HG03521 (cell line): ENCODE measurements around the gene CHTF8.
"Not testable (repeated sequence)": the region's sequence is repeated elsewhere in the genome, so short reads cannot be mapped to it uniquely, and the experiment has no call there.

Source experiments
- ATAC-seq: cut with Tn5 transposase; IDR thresholded peaks from one replicate; pipeline ENCODE4 v1.9.1; 2021; ENCODE audit warnings: mild to moderate bottlenecking, moderate library complexity; ENCODE audit not compliant: unreplicated experiment

The CHTF8 gene

GRCh38 chr16:69132424-69133252 lies at the start of gene CHTF8, which contains the start of gene UTP4:
TSS of gene CHTF8 (minus strand) at chr16:69132588. CDS start at chr16:69121458, 11,130 bp downstream.
TSS of gene UTP4 (plus strand) at chr16:69132649. CDS start at chr16:69133460, 811 bp downstream.
- peak; percentile 91 for ATAC-seq

- no peak for ATAC-seq
Observed at GRCh38 chr16:69180011-69180338, 47.6 kb upstream of the CHTF8 start.

DNA sequence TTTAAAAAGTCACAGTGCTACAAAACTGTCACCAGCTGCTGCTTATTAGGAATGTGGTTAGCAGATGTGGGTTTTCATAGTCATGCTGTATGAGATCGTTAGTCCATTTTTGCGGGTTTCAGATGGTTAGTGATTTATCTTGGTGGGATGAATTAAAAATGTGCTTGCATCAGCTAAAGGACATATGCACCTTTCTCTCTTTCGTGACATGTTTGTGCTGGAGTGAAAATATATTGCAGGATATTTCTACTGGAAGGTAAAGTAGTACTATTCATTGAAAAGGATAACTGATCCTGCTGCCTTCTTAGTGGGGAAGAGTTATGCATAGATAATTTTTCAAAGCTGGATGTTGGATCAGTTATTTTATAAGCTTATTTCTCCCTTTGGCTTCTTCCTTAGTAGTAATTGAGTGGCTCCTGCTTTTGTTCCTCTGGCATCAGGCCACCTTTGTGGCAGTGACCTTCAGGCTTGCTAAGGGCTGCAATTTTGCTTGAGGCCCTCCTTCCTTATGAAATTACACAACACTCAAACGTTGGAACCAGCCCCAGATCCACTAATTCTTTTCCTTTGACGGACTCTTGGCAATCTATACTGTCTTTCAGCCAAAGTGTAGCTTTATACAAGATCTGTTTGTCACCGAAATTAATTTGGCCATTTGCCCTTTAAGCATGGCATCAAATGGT lies 47.1 kb upstream of the CHTF8 start:
- ATAC-seq: no peak

GRCh38 chr16:69176033-69176800 lies 43.8 kb upstream of the CHTF8 start:
- no peak for ATAC-seq

DNA sequence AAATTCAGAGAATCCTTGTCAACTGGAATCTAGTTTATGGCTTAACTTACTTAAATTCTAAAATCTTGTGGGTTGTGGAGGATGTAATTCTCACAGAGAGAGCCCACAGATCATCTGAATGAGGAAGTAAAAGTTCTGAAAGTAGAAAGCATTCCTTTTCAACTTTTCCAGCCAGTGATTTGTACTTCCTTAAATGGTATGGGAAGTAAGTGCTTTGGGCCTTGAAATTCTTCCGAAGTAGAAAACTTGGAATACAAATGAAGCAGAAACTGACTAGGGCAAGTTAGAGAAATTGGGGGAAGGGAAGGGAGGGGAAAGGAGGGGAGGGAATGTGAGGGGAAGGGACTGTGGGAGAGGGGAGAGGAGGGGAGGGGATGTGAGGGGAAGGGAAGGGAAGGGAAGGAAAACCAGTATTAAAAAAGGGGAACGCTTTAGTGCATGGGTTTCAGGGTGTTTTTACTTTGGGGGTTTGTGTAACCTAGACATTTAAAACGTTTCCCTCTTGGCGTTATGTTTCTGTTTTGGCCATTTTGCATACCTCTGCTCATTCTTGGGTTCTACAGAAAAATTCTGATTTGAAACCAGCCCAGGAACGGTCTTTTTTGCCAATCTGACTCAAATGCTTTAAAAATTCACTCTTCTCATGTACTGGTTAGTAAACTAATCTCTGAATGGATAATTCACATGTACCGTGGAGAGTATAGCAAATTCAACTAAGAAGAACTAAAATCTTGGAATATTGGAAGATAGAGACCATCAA lies 39.1 kb upstream of the CHTF8 start:
- ATAC-seq: no peak

- no peak for ATAC-seq
Observed at GRCh38 chr16:69169607-69170352, 37.4 kb upstream of the CHTF8 start.

- no peak for ATAC-seq
Observed at GRCh38 chr16:69169051-69169450, 36.7 kb upstream of the CHTF8 start.

- ATAC-seq: no peak
Observed at GRCh38 chr16:69166946-69167930, 34.9 kb upstream of the CHTF8 start.

DNA sequence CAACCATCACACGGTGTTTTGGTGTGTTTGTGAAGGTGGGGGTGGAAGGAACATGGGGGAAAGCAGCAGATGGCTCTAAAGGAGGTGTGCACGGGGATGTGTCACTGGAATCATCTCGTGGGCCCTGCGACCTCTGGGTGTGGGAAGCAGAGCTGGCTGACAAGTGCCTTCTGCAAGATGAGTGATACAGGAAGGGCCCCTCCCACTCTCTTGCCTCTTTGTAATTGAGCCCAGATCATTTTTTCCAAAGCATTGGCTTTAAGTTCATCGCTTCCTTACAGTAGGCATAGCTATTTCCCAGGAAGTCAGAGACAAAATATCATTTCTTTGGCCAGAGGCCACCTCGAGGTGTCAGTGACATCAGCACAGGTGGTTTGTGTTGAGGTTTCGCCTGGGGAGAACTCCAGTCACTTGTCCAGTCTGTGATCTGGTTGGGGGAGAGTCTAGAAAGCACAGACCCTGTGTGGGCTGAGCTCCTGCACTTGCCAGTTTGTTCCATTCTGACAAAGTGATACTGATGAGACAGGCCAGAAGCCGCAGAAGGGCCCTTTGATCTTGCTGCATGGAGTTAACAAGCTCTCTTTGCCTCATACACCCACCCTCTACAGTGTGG lies 33.9 kb upstream of the CHTF8 start:
- ATAC-seq: no peak

- no peak for ATAC-seq
Observed at GRCh38 chr16:69165584-69165983, 33.2 kb upstream of the CHTF8 start.

DNA sequence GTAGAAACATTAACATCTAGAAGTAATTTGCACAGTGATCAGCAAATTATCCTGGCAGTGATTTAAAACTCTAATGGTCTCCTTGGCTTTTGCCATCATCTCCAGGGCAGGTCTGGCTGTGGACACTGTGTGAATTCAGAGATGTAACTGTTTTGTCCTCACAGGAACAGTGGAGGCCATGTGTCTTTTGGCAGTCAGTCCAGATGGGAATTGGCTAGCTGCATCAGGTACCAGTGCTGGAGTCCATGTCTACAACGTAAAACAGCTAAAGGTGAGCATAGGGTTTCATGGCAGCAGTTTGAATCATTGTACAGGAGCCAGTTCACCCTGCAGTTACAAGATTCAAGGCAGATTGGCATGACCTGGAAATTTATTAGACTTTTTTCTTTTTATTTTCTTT lies 27.8 kb upstream of the CHTF8 start:
- ATAC-seq: no peak

GRCh38 chr16:69157196-69157595 lies 24.8 kb upstream of the CHTF8 start:
- ATAC-seq: no peak

DNA sequence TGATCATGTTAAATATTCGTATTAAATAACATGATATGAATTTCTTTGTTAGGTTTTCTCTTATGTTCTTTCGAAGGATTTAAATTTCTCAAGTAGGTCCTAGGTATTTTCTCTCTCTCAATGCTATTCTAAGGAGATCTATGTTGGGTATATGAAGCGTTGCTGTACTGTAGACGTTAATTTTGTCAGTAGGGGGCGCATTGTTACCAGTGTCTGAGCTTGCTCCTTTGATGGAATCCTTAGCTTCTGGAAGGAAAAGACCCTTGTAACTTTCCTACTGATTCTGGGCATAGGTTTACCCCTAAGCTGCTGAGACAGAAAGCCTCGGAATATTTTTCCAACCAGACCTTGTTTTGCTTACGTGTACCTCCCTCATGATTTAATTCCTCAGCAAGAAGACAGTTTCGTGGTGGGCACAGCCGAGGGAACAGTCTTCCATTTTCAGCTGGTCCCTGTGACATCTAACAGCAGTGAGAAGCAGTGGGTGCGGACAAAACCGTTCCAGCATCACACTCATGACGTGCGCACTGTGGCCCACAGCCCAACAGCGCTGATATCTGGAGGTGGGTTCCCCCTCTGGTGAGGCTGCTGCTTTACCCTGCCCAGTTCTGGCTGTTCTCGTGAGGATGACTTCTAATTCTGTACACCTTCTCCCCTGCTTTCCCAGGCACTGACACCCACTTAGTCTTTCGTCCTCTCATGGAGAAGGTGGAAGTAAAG lies 17.9 kb upstream of the CHTF8 start:
- ATAC-seq: no peak

GRCh38 chr16:69149621-69150020 lies 17.2 kb upstream of the CHTF8 start:
- not testable (repeated sequence) for ATAC-seq

DNA sequence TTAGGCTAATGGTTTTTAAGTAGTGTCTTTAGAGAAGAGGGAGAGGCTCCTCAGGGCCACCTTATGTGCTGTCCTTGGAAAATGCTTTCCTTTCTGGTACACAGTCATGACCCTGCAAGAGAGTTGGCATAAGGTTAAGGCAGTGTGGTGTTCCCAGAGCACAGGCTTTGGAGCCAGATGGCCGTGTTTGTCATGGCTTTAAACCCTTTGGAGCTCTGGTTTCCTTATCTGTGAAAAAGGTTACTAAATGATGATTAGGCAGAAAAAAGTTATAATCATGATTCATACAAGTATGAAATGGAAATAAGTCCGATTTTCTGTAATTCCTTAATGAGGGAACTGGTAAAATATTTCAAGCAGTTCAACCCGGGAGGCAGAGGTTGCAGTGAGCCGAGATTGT lies 13.3 kb upstream of the CHTF8 start:
- ATAC-seq: no peak

DNA sequence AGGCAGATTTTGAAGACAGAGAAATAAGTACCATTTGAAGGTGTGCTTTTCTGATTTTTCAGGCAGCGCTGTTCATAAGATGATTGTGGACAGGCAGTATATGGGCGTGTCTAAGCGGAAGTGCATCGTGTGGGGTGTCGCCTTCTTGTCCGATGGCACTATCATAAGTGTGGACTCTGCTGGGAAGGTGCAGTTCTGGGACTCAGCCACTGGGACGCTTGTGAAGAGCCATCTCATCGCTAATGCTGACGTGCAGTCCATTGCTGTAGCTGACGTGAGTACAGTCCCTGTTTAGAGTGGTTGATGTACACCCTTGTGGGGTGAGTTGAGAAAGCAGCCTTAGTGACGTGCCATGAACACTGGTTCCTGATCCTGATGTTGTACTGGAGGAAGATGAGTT lies 10.7 kb upstream of the CHTF8 start:
- ATAC-seq: no peak

- ATAC-seq: no peak
Observed at GRCh38 chr16:69141936-69142335, 9.5 kb upstream of the CHTF8 start.

DNA sequence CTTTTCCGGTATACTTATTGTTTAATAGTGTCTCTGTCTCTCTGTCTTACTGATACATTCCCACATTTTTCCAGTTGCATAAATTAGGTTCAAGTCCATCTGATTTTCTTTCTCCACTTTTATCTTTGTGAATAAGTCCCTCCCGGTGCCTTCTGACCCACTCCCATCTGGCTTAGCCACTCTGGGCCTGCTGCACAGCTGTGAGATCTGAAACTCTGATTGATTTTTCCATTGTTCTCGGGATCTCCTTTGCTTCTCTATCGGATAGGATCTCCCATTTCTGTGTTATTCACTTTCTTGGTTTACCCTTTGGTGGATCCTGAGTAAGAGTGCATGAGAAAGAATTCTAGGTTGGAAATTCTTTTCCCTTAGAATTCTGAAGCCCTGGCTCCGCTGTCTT lies 8.6 kb upstream of the CHTF8 start:
- ATAC-seq: no peak
